ENCODE data around the gene FOXQ1. TPM values are rescaled to one million over a fixed set of nuclear protein-coding genes. Genes with fewer than 3 reads are reported as not detected.
A peak's percentile ranks its signal among the peaks of the same experiment; 100 is the strongest.

The FOXQ1 gene
- total and polyA plus RNA-seq, 2 of the 13 experiments (the other 11 are each of a cell fraction or from before 2014, with no cell fraction given), result 35.2 to 39.8 TPM

DNA sequence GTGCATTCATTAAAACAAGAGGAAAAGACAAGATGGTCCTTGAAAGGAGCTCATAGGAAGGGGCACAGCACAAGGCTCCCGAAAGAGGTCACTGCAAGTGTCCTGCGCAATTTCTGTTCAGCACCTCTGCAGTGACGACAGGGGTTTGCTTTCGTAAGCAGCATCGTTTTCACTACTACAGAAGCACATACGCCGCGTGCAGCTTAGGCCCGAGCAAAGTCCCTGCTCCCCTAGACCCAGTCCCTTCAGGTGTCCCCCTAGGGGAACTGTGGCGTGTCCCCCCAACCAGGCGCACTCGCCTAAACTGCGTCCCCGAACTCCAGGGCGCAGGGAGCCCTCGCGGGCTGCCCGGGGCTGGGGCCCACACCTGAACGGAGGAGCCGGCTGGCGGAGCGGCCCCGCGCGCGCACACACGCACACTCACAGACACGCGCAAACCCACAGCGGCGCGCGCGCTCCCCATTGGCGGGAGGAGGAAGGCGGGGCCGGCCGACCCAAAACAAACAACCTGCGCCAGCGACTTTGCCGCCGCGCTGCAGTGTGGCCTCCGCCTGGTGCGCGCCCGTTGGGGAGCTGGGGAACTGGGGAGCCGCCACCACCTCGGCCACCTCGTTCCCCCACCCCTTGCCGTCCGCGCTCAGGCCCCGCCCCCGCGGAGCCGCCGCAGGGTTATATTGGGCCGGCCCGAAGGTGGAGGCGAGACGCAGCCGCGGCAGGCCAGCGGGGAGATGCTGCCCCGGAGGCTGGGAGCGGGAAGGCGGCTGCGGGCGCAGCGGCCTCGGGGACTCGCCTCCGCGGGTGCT lies at the start of gene FOXQ1 (continued):
- TF ChIP-seq TRAFD1 (CRISPR knock-in tag; IDR thresholded peaks at IDR 0.05; ENCODE audit: borderline replicate concordance) (no peak), JUNB (CRISPR knock-in tag; IDR thresholded peaks at IDR 0.05; ENCODE audit: borderline replicate concordance) (0 out of 2 replicates have a peak, but pooled peaks have one; percentile 69), ZSCAN12 (CRISPR knock-in tag; IDR thresholded peaks at IDR 0.05) (peak; percentile 34; the same call in 1 of the 2 replicates), ZFP36L2 (CRISPR knock-in tag; IDR thresholded peaks at IDR 0.05) (no peak; the same call in none of the 2 replicates), XRCC5 (optimal IDR thresholded peaks at IDR 0.05; ENCODE audit: low read length) (peak; percentile 57), NBN (conservative IDR thresholded peaks at IDR 0.05) (no peak), NFYB (CRISPR knock-in tag; IDR thresholded peaks at IDR 0.05) (peak; percentile 78), NR3C1 (CRISPR knock-in tag; IDR thresholded peaks at IDR 0.05) (no peak), EHMT2 (IDR thresholded peaks at IDR 0.05; ENCODE audit: borderline replicate concordance, low read depth, low read length) (no peak), FOSL2 (CRISPR knock-in tag; IDR thresholded peaks at IDR 0.05) (peak; percentile 62; the same call in 1 of the 2 replicates), ZNF567 (CRISPR knock-in tag; IDR thresholded peaks at IDR 0.05; ENCODE audit: borderline replicate concordance) (no peak), ZNF773 (CRISPR knock-in tag; IDR thresholded peaks at IDR 0.05; ENCODE audit: borderline replicate concordance) (peak; percentile 75), ZBTB2 (CRISPR knock-in tag; IDR thresholded peaks at IDR 0.05; ENCODE audit: low read depth) (peak; percentile 69; the same call in 1 of the 2 replicates), ZNF598 (CRISPR knock-in tag; IDR thresholded peaks at IDR 0.05; ENCODE audit: borderline replicate concordance) (peak; percentile 94; the same call in 1 of the 2 replicates)
